ENCODE data around the gene CDK6.

- TF ChIP-seq NFRKB (IDR thresholded peaks at IDR 0.05) (no peak), SUZ12 (IDR thresholded peaks at IDR 0.05) (no peak), CTBP1 (IDR thresholded peaks at IDR 0.05; ENCODE audit: borderline replicate concordance) (no peak), L3MBTL2 (conservative IDR thresholded peaks at IDR 0.05) (no peak), BHLHE40 (IDR thresholded peaks at IDR 0.05; ENCODE audit: borderline replicate concordance) (no peak), FOXA1 (IDR thresholded peaks at IDR 0.05) (no peak), LEF1 (IDR thresholded peaks at IDR 0.05; ENCODE audit: borderline replicate concordance) (no peak), TARDBP (IDR thresholded peaks at IDR 0.05) (no peak), FOXM1 (IDR thresholded peaks at IDR 0.05; ENCODE audit: borderline replicate concordance) (no peak), FOXK2 (IDR thresholded peaks at IDR 0.05) (no peak), SP1 (IDR thresholded peaks at IDR 0.05) (no peak), ELF4 (IDR thresholded peaks at IDR 0.05) (no peak), PKNOX1 (IDR thresholded peaks at IDR 0.05) (no peak), ZNF384 (IDR thresholded peaks at IDR 0.05) (no peak)
These were observed 3.9 kb upstream of the CDK6 start for GRCh38 chr7:92840316-92840715.
